ENCODE results near the gene GRK1. TPM values are rescaled to one million over a fixed set of nuclear protein-coding genes. Genes with fewer than 3 reads are reported as not detected.
A peak's percentile ranks its signal among the peaks of the same experiment; 100 is the strongest.

The GRK1 gene
- total RNA-seq, 1 donor from 2014 or later: 1.2 TPM

GRCh38 chr13:113649212-113649611 lies 17.8 kb upstream of the GRK1 start:
- Mint-ChIP-seq H3K9me3 (ENCODE audit: unreplicated experiment) (peaks cover 12% of the 10 kb centered on the region), H3K27ac (ENCODE audit: unreplicated experiment) (no peak overlapping the region), H3K4me3 (ENCODE audit: unreplicated experiment) (no peak overlapping the region), H3K27me3 (ENCODE audit: unreplicated experiment) (peaks cover 2% of the 10 kb centered on the region), H3K36me3 (ENCODE audit: unreplicated experiment) (peaks cover 11% of the 10 kb centered on the region), H3K4me1 (ENCODE audit: low read depth, unreplicated experiment) (no peaks in the 10 kb centered on the region)
- peak; percentile 11 for DNase-seq
- TF ChIP-seq CTCF (IDR thresholded peaks at IDR 0.05; ENCODE audit: partially characterized antibody, unreplicated experiment): no peak

- TF ChIP-seq CTCF (IDR thresholded peaks at IDR 0.05; ENCODE audit: partially characterized antibody, unreplicated experiment): no peak
- no peak overlapping the region for H3K27ac Mint-ChIP-seq (ENCODE audit: unreplicated experiment)
- peaks cover 2% of the 10 kb centered on the region for H3K27me3 Mint-ChIP-seq (ENCODE audit: unreplicated experiment)
- no peak overlapping the region for H3K4me3 Mint-ChIP-seq (ENCODE audit: unreplicated experiment)
- no peak for DNase-seq
- H3K4me1 Mint-ChIP-seq (ENCODE audit: low read depth, unreplicated experiment): no peaks in the 10 kb centered on the region
- peaks cover 10% of the 10 kb centered on the region for H3K9me3 Mint-ChIP-seq (ENCODE audit: unreplicated experiment)
- peaks cover 11% of the 10 kb centered on the region for H3K36me3 Mint-ChIP-seq (ENCODE audit: unreplicated experiment)
Observed at GRCh38 chr13:113650275-113650674, 16.7 kb upstream of the GRK1 start.

- DNase-seq: peak; percentile 3
- Mint-ChIP-seq H3K4me3 (ENCODE audit: unreplicated experiment) (no peak overlapping the region), H3K36me3 (ENCODE audit: unreplicated experiment) (peaks cover 11% of the 10 kb centered on the region), H3K27ac (ENCODE audit: unreplicated experiment) (no peak overlapping the region), H3K4me1 (ENCODE audit: low read depth, unreplicated experiment) (no peaks in the 10 kb centered on the region), H3K9me3 (ENCODE audit: unreplicated experiment) (peaks cover 10% of the 10 kb centered on the region), H3K27me3 (ENCODE audit: unreplicated experiment) (peaks cover 2% of the 10 kb centered on the region)
- TF ChIP-seq CTCF (IDR thresholded peaks at IDR 0.05; ENCODE audit: partially characterized antibody, unreplicated experiment): no peak
Observed at GRCh38 chr13:113650731-113651148, 16.3 kb upstream of the GRK1 start.

- peak; percentile 9 for DNase-seq
- H3K36me3 Mint-ChIP-seq (ENCODE audit: unreplicated experiment): peaks cover 11% of the 10 kb centered on the region
- H3K9me3 Mint-ChIP-seq (ENCODE audit: unreplicated experiment): peaks cover 12% of the 10 kb centered on the region
- peaks cover 2% of the 10 kb centered on the region for H3K27me3 Mint-ChIP-seq (ENCODE audit: unreplicated experiment)
- no peaks in the 10 kb centered on the region for H3K4me1 Mint-ChIP-seq (ENCODE audit: low read depth, unreplicated experiment)
- no peak overlapping the region for H3K4me3 Mint-ChIP-seq (ENCODE audit: unreplicated experiment)
- no peak overlapping the region for H3K27ac Mint-ChIP-seq (ENCODE audit: unreplicated experiment)
- TF ChIP-seq CTCF (IDR thresholded peaks at IDR 0.05; ENCODE audit: partially characterized antibody, unreplicated experiment): no peak
Observed at GRCh38 chr13:113651511-113652403, 15.3 kb upstream of the GRK1 start.

All from glutamatergic neuron (in vitro differentiated cells).